Nasal cavity respiratory epithelium epithelial cell of viscerocranial mucosa (primary cell): Measurements from ENCODE around the gene OPRD1. TPM values are rescaled to one million over a fixed set of nuclear protein-coding genes. Genes with fewer than 3 reads are reported as not detected.

ENCODE experiments used
- total RNA-seq: library from RNA; depleted of rRNA; stranded (reverse); fragments of >200 nt; gene quantifications from 2 replicates; pipeline ENCODE4 v1.2.3, GENCODE V29; 2014

OPRD1 gene
- not detected in 2 replicates for total RNA-seq

GRCh38 chr1:28811766-28812668 lies at the start of gene OPRD1:
OPRD1 (plus strand) TSS chr1:28812170; CDS start chr1:28812384, 214 bp downstream.

DNA sequence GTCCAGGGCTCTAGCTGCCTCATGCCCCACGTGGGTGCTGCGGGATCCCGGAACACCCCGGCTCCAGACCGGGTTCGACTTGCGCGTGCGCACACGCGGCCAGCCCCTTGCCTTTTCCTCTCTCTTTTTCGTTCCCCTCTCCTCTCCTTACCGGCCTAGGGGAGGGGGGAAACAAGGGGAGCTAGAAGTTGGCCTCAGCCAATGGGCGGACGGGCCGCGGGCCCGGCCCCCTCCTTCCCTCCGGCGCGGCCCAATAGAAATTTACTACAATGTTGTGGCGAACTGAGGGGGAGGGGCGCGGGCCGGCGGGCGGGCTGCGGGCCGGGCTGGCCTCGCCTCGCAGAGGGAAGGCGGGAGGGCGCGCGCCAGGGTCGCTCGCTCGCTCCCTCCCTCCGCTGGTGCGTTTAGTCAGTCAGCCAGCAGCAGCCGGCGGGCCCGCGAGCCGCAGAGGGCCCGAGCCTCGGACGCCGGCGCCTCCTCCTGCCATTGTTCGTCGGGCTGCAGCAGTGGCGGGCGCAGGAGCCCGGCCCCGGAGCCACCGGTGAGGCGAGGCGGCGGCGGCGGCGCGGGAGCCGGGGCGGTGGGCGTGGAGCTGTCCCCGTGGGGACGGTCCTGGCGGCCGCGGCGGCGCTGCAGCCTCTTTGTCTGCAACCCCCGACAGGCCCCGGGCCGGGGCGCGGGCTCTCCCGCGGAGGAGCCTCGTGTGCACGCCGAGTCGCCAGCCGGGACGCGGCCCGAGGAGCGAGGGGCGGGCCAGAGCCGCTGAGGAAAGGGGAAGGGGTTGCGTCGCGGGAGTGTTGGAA lies 102.5 kb downstream of the OPRD1 start, which contains the start of gene EPB41:
EPB41 (plus strand) TSS at position 342 of the 803 bp plus-strand sequence. CDS start 72,869 bp downstream, outside the sequence.

Other genes with a start within 250 kb of the OPRD1 start
- under 0.01 and 0.21 TPM in 2 replicates for gene RAB42, start 219.9 kb upstream of the OPRD1 start, total RNA-seq
- gene TAF12, start 169.1 kb upstream of the OPRD1 start, total RNA-seq = 30.3 and 47.2 TPM in 2 replicates
- not detected in 2 replicates for gene RNU11, start 163.6 kb upstream of the OPRD1 start, total RNA-seq
- 10.6 and 14.4 TPM in 2 replicates for gene GMEB1, start 143.4 kb upstream of the OPRD1 start, total RNA-seq
- gene YTHDF2, start 75.2 kb upstream of the OPRD1 start, total RNA-seq = 69.4 and 88.8 TPM in 2 replicates
- 29.7 and 54.7 TPM in 2 replicates for gene EPB41, start 102.4 kb downstream of the OPRD1 start, total RNA-seq